Keratinocyte (primary cell): ENCODE results near the gene SEL1L3. TPM values are rescaled to one million over a fixed set of nuclear protein-coding genes. Genes with fewer than 3 reads are reported as not detected.

Experiments
- DNase-seq: peaks from one replicate; pipeline ENCODE4 v3.0.0-alpha.2; 2011; ENCODE audit warnings: low read depth, missing footprints, low spot score
- FAIRE-seq: peaks from 2 replicates; lab custom pipeline; 2011; peaks lifted over from hg19 to GRCh38; lab: Jason Lieb, UNC
- H2AFZ ChIP-seq: 2 replicates; pipeline ENCODE4 v1.6.0; 2012; ENCODE audit warnings: low read length, control low read depth, inconsistent platforms; ENCODE audit not compliant: control insufficient read depth
- H3K27ac ChIP-seq: 2 replicates; pipeline ENCODE4 v1.5.1; 2011; ENCODE audit warnings: low read length; ENCODE audit not compliant: control insufficient read depth, insufficient read depth
- H3K27me3 ChIP-seq: 3 replicates; pipeline ENCODE4 v1.6.0; 2011; ENCODE audit warnings: low read length; ENCODE audit not compliant: control insufficient read depth, insufficient read depth; ENCODE audit errors: extremely low read depth
- H3K36me3 ChIP-seq, 2 experiments: 2 replicates in 1 of 2; 3 replicates in 1 of 2; pipeline ENCODE4 v1.5.1; 2011; ENCODE audit warnings: low read length in 2 of 2, mild to moderate bottlenecking in 1 of 2; ENCODE audit not compliant: control insufficient read depth in 2 of 2, insufficient read depth in 2 of 2; ENCODE audit errors: extremely low read depth in 1 of 2
- H3K4me1 ChIP-seq: 3 replicates; pipeline ENCODE4 v1.5.1; 2011; ENCODE audit warnings: low read length; ENCODE audit not compliant: control insufficient read depth, insufficient read depth; ENCODE audit errors: extremely low read depth
- H3K4me2 ChIP-seq: 3 replicates; pipeline ENCODE4 v1.6.0; 2011; ENCODE audit warnings: low read depth, low read length; ENCODE audit not compliant: control insufficient read depth, insufficient read depth; ENCODE audit errors: extremely low read depth
- H3K4me3 ChIP-seq, 3 experiments: fragments of 200-600 bp in 1 of 3; sonication (generic) in 1 of 3; 2 replicates in 2 of 3; 3 replicates in 1 of 3; pipeline ENCODE4 v1.5.1; 2011 to 2016; ENCODE audit warnings: low read length in 3 of 3, mild to moderate bottlenecking in 3 of 3, control low read depth in 2 of 3, inconsistent platforms in 1 of 3, low read depth in 1 of 3, mixed read lengths in 1 of 3, mixed run types in 1 of 3, moderate library complexity in 1 of 3; ENCODE audit not compliant: control insufficient read depth in 2 of 3, insufficient read depth in 2 of 3; ENCODE audit errors: extremely low read depth in 1 of 3
- H3K79me2 ChIP-seq: 2 replicates; pipeline ENCODE4 v1.6.0; 2012; ENCODE audit warnings: low read length; ENCODE audit not compliant: control insufficient read depth, insufficient read depth
- H3K9ac ChIP-seq: 3 replicates; pipeline ENCODE4 v1.6.0; 2011; ENCODE audit warnings: low read length; ENCODE audit not compliant: control insufficient read depth, insufficient read depth; ENCODE audit errors: extremely low read depth
- H3K9me1 ChIP-seq: 3 replicates; pipeline ENCODE4 v1.6.0; 2011; ENCODE audit warnings: low read length; ENCODE audit not compliant: control insufficient read depth, insufficient read depth; ENCODE audit errors: extremely low read depth
- H3K9me3 ChIP-seq: 2 replicates; pipeline ENCODE4 v1.5.1; 2012; ENCODE audit warnings: low read depth, low read length; ENCODE audit not compliant: control insufficient read depth
- H4K20me1 ChIP-seq: 3 replicates; pipeline ENCODE4 v1.6.0; 2011; ENCODE audit warnings: low read length; ENCODE audit not compliant: control insufficient read depth, insufficient read depth; ENCODE audit errors: extremely low read depth
- CTCF ChIP-seq, 3 experiments: IDR thresholded peaks in 1 of 3; conservative IDR thresholded peaks in 1 of 3; optimal IDR thresholded peaks in 1 of 3; 2 replicates in 2 of 3; 3 replicates in 1 of 3; pipeline versions ENCODE3 to v1.5.1; 2011; ENCODE audit warnings: low read length in 3 of 3, mild to moderate bottlenecking in 3 of 3, moderate library complexity in 2 of 3, control low read depth in 1 of 3, inconsistent platforms in 1 of 3; ENCODE audit not compliant: insufficient read depth in 2 of 3; ENCODE audit errors: extremely low read depth in 1 of 3
- EZH2 ChIP-seq: IDR thresholded peaks from one replicate; pipeline ENCODE4 v1.6.1; 2012; ENCODE audit warnings: inconsistent platforms, mild to moderate bottlenecking, low read length, moderate library complexity
- dilution Hi-C: fragments of 300-500 bp; cut with MboI; formaldehyde crosslinking; loops from one replicate; pipeline ENCODE4 v1.7.0; 2020; ENCODE audit warnings: low sequenced_read_pairs; ENCODE audit not compliant: extremely low pct_ligation_motif_present
- polyA plus RNA-seq, 5 experiments: library from polyadenylated mRNA; depleted of rRNA in 3 of 5; stranded (reverse) in 3 of 5; stranded (forward) in 1 of 5; unstranded in 1 of 5; fragments of >200 nt; gene quantifications; 1 replicate in 1 of 5; 2 replicates in 3 of 5; 3 replicates in 1 of 5; pipeline versions ENCODE4 v1.2.1 to v1.2.3, GENCODE V29; 2011 to 2012; ENCODE audit warnings: missing spikeins in 2 of 5, low read depth in 1 of 5, low replicate concordance in 1 of 5

SEL1L3 gene
- polyA plus RNA-seq, 1 donor (not counting 4 experiments of a cell fraction or from before 2014, with no cell fraction given): 67.9 TPM

DNA sequence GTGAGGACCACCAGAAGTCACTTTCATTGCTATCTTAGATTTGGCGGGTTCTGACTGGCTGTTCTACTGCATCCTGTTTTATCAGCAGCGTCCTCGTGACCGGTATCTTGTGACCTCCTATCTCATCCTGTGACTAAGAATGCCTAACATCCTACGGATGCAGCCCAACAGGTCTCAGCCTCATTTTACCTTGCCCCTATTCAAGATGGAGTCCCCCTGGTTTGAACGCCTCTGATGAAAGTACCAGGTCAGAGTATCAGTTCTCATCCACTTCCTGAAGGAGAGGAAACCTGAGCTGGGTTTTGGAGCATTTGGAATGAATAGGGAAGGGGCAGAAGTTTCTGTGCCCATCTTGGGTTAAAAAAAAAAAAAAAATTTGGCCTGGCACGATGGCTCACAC is 136.9 kb downstream of the SEL1L3 start:
- H3K27me3 ChIP-seq: no peaks in the 10 kb centered on the region
- H3K4me1 ChIP-seq: peaks cover 5% of the 10 kb centered on the region
- H3K4me2 ChIP-seq: no peak overlapping the region
- H3K9me3 ChIP-seq: no peaks in the 10 kb centered on the region
- H3K9ac ChIP-seq: no peak overlapping the region
- FAIRE-seq (no peak), DNase-seq (no peak)
- TF ChIP-seq CTCF (optimal IDR thresholded peaks at IDR 0.05 in 1 of 3, IDR thresholded peaks at IDR 0.05 in 1 of 3, conservative IDR thresholded peaks at IDR 0.05 in 1 of 3; ENCODE audit: extremely low read depth in 1 of 3, insufficient read depth in 2 of 3, low read length in 3 of 3): no peak
- no peak for TF ChIP-seq EZH2
- no peaks in the 10 kb centered on the region for H4K20me1 ChIP-seq
- no peaks in the 10 kb centered on the region for H3K9me1 ChIP-seq
- no peaks in the 10 kb centered on the region for H3K36me3 ChIP-seq
- no peak overlapping the region for H3K27ac ChIP-seq
- no peak overlapping the region for H3K4me3 ChIP-seq
- no peaks in the 10 kb centered on the region for H3K79me2 ChIP-seq
- no peak overlapping the region for H2AFZ ChIP-seq
- dilution Hi-C loops: no loop called here

GRCh38 chr4:25723409-25723808 is 139.4 kb downstream of the SEL1L3 start:
- Histone ChIP-seq H3K9me3 (no peaks in the 10 kb centered on the region), H3K27me3 (no peaks in the 10 kb centered on the region), H3K4me2 (no peak overlapping the region), H3K27ac (no peak overlapping the region), H3K9ac (no peak overlapping the region), H3K9me1 (no peaks in the 10 kb centered on the region), H3K4me1 (peaks cover 5% of the 10 kb centered on the region), H3K79me2 (no peaks in the 10 kb centered on the region), H4K20me1 (no peaks in the 10 kb centered on the region), H2AFZ (no peak overlapping the region), H3K4me3 (no peak overlapping the region), H3K36me3 (no peaks in the 10 kb centered on the region)
- TF ChIP-seq CTCF (optimal IDR thresholded peaks at IDR 0.05 in 1 of 3, IDR thresholded peaks at IDR 0.05 in 1 of 3, conservative IDR thresholded peaks at IDR 0.05 in 1 of 3; ENCODE audit: extremely low read depth in 1 of 3, insufficient read depth in 2 of 3, low read length in 3 of 3): no peak
- no peak for TF ChIP-seq EZH2
- dilution Hi-C loops: no loop called here
- DNase-seq (no peak), FAIRE-seq (no peak)
